Activated naive CD4-positive, alpha-beta T cell treated with anti-CD3 and anti-CD28 coated beads, Interleukin-2, amount 50 U/mL, for 72 hours (primary cell): Measurements from ENCODE around the gene MLANA. TPM values are rescaled to one million over a fixed set of nuclear protein-coding genes. Genes with fewer than 3 reads are reported as not detected.
"Not testable (repeated sequence)": the region's sequence is repeated elsewhere in the genome, so short reads cannot be mapped to it uniquely, and the experiment has no call there.

Source experiments
- ATAC-seq, 2 donors: fragments of 150-1000 bp; cut with Tn5 transposase; 2 replicates each; pipeline ENCODE4 v1.10.0; 2021; ENCODE audit warnings: mild to moderate bottlenecking in 2 of 2, moderate library complexity in 2 of 2
- DNase-seq, 2 donors: peaks; one replicate each; pipeline ENCODE4 v3.0.0; 2021 to 2022; ENCODE audit warnings: low spot score in 2 of 2
- H3K27ac Mint-ChIP-seq, 2 donors: one replicate each; pipeline ENCODE4 v1.8.0; 2022; ENCODE audit warnings: mild to moderate bottlenecking in 2 of 2, mixed read lengths in 2 of 2
- H3K36me3 Mint-ChIP-seq, 2 donors: one replicate each; pipeline ENCODE4 v1.8.0; 2022; ENCODE audit warnings: mixed read lengths in 2 of 2
- H3K9me3 Mint-ChIP-seq, 2 donors: one replicate each; pipeline ENCODE4 v1.8.0; 2022; ENCODE audit warnings: mixed read lengths in 2 of 2
- total RNA-seq, 2 donors: library from RNA; stranded (reverse); gene quantifications; one replicate each; pipeline ENCODE4 v1.2.3, GENCODE V29; 2022

Gene MLANA
- total RNA-seq, 2 donors from 2014 or later: not detected

DNA sequence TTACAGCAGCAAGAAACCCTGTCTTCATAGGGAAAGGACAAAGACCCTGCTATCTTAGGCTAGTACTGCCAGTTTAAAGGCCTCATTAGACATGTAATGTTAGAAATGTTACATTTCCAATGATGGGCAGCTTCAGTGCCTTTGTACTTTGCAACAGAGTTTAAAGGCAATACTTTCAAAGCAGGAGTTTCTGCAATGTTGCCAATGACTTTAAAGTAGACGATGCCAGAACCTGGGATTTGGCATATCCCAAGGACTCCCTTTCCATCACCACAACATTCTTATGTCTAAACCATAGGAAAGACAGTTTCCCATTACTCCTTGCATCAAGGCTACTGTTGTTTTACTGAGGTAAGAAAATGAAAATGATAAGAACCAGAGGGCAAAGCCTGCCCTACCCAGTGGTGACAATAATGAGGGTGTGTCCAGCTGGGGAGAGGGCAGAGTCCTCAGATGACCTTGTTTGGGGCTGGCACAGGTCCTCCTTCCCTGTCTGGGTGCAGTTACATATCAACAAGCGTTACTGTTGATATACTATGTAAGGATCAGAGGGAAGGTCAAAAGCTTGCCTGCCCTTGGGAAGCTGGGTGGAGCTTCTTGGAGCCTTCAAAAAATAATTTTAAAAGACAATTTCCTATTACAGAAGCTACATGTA is 27.5 kb upstream of the MLANA start:
- ATAC-seq (no peak), DNase-seq (no peak)
- Mint-ChIP-seq H3K9me3 (no peaks in the 10 kb centered on the region), H3K27ac (no peak overlapping the region), H3K36me3 (no peaks in the 10 kb centered on the region)

DNA sequence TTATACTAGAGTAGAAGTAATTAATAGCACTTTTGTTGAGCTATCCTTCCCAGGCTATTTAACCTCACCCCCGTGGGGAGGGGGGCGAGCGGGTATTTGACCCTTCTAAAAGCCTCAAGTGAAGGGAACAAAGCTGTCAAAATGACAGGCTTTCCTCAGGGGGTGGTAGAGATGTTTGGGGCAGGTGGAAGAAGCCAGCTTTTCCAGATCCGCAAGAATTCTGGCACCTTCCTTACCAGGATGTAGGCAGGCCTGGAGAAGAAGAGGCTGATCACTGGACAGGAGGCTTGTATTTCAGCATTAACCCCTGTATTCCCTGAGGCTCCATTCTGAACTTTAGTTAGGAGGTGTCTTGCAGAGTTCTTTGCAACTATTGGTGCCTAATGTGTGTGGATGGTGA is 26.2 kb upstream of the MLANA start:
- ATAC-seq: no peak
- DNase-seq: no peak

DNA sequence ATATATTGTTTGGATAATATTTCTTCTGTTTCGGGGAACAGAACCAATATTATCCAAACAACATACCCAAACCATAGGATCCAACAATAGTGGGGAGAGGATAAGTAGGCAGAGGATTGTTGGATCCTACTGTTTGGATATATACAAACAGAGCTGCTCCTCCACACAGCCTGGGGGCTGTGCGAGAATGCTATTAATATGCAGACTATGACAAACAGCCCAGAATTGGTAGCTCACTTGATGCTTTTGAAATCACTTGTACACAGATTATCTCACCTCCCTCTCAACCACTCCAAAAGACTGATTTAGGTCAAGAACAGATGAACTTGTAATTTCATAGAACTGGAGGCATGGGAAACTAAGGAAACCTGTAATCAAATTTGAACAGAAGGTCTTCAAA is 24.4 kb upstream of the MLANA start:
- ATAC-seq (no peak), DNase-seq (no peak)
- Mint-ChIP-seq H3K9me3 (no peaks in the 10 kb centered on the region), H3K36me3 (no peaks in the 10 kb centered on the region), H3K27ac (no peak overlapping the region)

More for the DNA sequence above, 26.2 kb upstream of the MLANA start:
- Mint-ChIP-seq H3K36me3 (no peaks in the 10 kb centered on the region), H3K27ac (no peak overlapping the region), H3K9me3 (no peaks in the 10 kb centered on the region)

DNA sequence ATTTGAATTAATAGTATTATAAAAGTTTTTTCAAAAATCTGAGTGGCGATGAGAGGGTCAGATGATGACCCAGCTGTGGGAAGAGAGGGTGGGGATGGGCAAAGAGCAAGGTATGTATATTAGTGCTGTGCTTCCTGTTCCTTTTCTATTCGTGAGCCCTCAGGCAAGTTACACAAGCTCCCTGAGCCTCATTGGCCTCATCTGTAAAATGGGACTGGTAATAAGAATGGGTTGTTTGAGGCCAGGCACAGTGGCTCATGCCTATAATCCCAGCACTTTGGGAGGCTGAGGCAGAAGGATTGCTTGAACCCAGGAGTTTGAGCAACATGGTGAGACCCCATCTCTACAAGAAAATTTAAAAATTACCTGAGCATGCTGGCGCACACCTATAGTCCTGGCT is 24.0 kb upstream of the MLANA start:
- no peaks in the 10 kb centered on the region for H3K9me3 Mint-ChIP-seq
- no peaks in the 10 kb centered on the region for H3K36me3 Mint-ChIP-seq
- no peak for ATAC-seq
- no peak overlapping the region for H3K27ac Mint-ChIP-seq
- DNase-seq: no peak

DNA sequence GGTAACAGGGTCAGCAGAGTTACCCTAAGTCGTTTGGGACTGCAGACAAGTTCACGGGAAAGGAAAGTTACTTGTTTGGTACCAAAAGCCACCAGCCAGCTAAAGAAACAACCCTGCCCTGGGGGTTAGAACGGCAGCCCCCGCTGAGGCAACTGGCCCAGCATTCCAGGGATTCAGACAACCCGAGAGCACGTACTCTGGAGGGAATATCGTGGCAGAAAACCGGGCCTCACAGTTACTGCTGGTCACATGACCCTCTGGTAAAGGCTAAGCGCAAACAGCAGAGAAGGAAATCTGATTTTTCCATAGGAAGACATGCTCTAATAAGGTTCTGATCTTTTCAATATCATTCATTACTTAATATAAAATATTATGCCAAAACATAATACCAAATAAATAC is 22.5 kb upstream of the MLANA start:
- Mint-ChIP-seq H3K27ac (no peak overlapping the region), H3K36me3 (peaks cover 0 to 7% of the 10 kb centered on the region in 2 donors), H3K9me3 (no peaks in the 10 kb centered on the region)
- no peak for ATAC-seq
- DNase-seq: no peak

DNA sequence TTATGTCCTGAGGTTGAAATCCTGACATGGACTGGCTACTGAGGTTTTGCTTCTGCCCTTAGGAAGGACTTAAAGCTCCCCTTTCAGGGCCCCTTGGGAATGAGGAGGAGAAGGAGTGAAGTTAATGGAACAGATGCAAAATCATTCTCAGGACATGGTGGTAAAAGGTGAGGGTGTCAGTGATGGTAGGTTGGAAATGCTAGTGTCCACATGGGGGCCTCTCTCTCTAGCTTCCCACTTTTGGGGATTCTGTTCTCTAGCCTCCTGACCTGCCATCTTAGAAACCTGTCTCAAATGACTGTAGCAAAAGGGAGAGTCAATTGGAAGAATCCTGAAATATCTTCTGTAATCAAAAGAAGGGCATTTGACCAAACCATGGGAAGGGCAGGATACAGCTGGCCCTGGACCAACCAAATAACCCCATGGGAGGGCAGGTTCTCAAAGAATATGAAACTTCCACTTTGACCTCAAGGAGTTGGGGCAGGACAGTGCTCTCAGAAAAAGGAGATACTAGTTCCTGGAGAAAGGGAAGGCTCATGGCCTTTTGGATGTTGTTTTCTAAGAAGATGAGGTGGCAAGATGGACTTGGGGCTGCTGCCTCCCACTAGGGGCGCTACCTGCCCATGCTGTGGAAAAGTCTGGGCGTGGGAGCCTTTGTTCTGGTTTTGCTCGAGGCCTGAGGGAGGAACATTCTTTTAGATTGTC is 21.2 kb upstream of the MLANA start:
- peak; percentile 33 to 49 for ATAC-seq
- H3K27ac Mint-ChIP-seq: peak overlapping the region in 1 of 2 donors; percentile 35
- H3K36me3 Mint-ChIP-seq: peaks cover 0 to 7% of the 10 kb centered on the region in 2 donors
- no peak for DNase-seq
- no peaks in the 10 kb centered on the region for H3K9me3 Mint-ChIP-seq

DNA sequence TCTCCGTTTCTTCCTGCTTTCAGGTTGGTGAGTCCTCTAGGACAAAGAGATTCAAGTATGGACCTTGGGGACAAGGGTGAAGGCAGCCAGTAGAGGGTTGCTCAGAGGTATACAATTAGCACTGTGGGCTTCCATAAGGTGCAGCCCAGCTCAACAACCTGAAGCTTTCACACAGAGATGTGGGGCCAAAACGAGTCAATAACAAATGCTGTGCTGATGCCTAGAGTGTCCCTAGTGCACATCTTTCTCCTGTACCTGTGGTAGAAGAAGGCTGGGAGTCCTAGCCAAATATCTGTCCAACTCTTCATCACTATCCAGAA is 20.7 kb upstream of the MLANA start:
- ATAC-seq: peak in 1 of 2 donors; percentile 11
- H3K9me3 Mint-ChIP-seq: no peaks in the 10 kb centered on the region
- H3K36me3 Mint-ChIP-seq: peaks cover 0 to 7% of the 10 kb centered on the region in 2 donors
- DNase-seq: no peak
- no peak overlapping the region for H3K27ac Mint-ChIP-seq

DNA sequence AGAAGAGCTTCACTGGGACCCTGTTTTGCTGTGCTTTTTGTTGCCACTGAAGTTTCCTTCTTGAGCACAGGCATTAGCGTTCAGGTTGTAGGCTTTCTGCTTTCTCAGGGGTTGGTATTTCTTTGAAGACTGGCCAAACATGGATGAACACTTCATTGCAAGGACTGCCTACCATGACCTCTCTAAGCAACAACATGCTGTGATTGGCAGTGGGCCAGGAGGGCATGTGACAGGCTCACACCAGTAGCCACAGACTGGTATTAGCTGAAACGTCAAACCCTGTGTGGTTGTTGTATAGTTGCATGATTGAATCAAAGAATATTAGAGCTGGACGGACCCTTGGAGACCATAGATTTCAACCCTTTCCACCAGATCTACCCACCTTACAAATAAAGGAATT is 20.0 kb upstream of the MLANA start:
- no peaks in the 10 kb centered on the region for H3K9me3 Mint-ChIP-seq
- peaks cover 0 to 7% of the 10 kb centered on the region in 2 donors for H3K36me3 Mint-ChIP-seq
- DNase-seq: no peak
- no peak overlapping the region for H3K27ac Mint-ChIP-seq
- ATAC-seq: no peak

DNA sequence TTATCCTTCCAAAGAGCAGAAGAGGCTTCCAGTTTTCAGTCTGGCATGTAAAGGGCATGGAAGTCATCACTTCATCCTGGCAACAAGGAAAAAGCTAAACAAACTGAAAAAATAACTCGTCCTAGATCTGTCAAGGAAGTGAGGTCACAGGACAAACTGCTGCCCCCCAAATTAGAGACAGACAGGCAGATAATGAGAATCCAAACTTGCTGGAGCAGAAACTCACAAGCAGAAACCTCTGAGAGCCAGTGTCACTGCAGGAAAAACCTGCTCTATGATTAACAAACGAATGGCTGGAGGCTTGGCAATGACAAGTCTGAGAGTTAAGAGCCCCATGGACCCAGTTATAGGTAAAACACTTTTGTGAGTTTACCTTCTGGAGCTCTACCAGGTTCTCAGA is 18.9 kb upstream of the MLANA start:
- DNase-seq (no peak), ATAC-seq (no peak)
- Mint-ChIP-seq H3K27ac (no peak overlapping the region), H3K36me3 (peaks cover 0 to 12% of the 10 kb centered on the region in 2 donors), H3K9me3 (no peaks in the 10 kb centered on the region)

DNA sequence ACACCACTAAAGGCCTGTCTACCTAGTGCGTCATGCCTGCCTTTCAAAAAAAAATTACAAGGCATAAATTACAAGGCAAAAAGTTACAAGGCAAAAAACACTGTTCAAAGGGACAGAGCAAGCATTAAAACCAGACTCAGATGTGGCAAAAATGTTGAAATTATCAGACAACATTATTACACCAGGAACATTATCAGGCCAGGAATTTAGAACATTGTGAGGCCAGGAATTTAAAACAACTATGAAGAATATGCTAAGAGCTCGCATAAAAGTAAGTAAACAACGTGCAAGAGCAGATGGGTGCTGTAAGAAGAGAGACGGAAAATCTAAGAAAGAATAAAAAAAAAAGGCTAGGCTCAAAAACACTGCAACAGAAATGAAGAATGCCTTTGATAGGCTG is 18.2 kb upstream of the MLANA start:
- Mint-ChIP-seq H3K36me3 (peaks cover 0 to 12% of the 10 kb centered on the region in 2 donors), H3K9me3 (no peaks in the 10 kb centered on the region), H3K27ac (peak overlapping the region in 1 of 2 donors; percentile 36)
- no peak for ATAC-seq
- no peak for DNase-seq

DNA sequence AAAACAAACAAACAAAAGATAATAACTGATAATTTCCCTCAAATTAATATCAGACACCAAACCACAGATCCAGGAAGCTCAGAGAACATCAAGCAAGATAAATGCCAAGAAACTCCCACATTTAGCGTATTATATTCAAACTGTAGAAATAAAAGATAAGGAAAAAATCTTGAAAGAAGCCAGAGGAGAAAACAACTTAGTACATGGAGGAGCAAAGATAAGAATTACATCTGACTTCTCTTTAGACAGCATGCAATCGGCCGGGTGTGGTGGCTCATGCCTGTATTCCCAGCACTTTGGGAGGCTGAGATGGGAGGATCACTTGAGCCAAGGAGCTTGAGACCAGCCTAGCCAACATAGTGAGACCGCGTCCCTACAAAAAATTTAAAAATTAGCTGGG is 17.2 kb upstream of the MLANA start:
- DNase-seq (no peak), ATAC-seq (no peak)
- no peaks in the 10 kb centered on the region for H3K9me3 Mint-ChIP-seq
- no peak overlapping the region for H3K27ac Mint-ChIP-seq
- peaks cover 0 to 12% of the 10 kb centered on the region in 2 donors for H3K36me3 Mint-ChIP-seq

DNA sequence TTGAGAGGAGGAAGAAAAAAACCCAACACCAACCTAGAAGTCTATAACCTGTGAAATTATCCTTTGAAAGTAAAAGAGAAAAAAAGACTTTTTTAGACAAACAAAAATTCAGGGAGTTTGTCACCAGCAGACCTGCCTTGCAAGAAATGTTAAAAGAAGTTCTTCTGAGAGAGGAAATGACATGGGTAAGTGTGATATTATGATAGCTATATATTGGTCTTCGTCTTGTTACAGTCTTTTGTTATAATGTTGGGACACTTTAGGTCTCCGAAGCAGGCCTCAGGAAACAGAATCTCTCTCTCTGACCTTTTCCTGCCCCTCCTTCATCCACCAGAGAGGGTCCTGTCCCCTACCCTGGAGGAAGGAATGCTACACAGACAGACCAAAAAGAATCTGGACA is 16.6 kb upstream of the MLANA start:
- Mint-ChIP-seq H3K27ac (no peak overlapping the region), H3K36me3 (peaks cover 0 to 12% of the 10 kb centered on the region in 2 donors), H3K9me3 (no peaks in the 10 kb centered on the region)
- ATAC-seq: no peak
- no peak for DNase-seq

DNA sequence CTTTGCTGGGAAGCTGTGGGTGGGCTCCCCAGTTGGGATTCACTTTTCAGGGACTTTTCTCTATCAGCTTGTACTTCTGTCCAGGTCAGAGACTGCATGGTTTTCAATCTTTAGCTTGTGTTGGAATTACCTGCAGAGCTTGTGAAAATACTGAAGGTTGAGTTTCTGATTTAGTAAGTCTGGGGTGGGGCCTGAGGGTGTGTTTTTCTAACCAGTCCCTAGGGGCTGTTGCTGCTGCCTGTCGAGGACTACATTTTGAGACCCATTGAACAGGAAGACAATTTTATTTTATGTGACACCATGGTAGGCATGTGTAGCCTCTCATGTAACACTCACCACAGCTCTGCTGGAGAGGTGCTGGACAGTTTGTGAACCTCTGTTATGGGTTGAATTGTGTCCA is 14.7 kb upstream of the MLANA start:
- peaks cover 0 to 12% of the 10 kb centered on the region in 2 donors for H3K36me3 Mint-ChIP-seq
- no peaks in the 10 kb centered on the region for H3K9me3 Mint-ChIP-seq
- ATAC-seq: no peak

DNA sequence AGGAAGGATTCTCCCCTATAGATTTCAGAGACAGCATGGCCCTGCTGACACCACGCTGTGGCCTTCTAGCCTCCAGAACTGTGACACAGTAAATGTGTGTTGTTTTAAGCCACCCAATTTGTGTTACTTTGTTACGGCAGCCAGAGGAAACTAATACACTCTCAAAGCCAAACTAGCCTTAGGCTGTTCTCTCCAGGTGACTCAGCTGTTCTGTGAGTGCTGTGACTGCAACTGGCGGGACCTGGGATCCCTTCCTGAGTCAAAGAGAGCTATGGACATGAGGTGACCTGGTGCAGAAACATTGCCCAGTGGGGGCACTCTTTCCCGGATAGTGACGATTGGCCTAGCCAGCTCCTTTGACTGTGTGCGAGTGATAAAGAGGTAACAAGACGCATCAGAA is 14.0 kb upstream of the MLANA start:
- DNase-seq (no peak), ATAC-seq (no peak)
- H3K9me3 Mint-ChIP-seq: no peaks in the 10 kb centered on the region
- H3K27ac Mint-ChIP-seq: no peak overlapping the region
- peaks cover 0 to 12% of the 10 kb centered on the region in 2 donors for H3K36me3 Mint-ChIP-seq

More for the DNA sequence above, 14.7 kb upstream of the MLANA start:
- DNase-seq: no peak
- no peak overlapping the region for H3K27ac Mint-ChIP-seq

DNA sequence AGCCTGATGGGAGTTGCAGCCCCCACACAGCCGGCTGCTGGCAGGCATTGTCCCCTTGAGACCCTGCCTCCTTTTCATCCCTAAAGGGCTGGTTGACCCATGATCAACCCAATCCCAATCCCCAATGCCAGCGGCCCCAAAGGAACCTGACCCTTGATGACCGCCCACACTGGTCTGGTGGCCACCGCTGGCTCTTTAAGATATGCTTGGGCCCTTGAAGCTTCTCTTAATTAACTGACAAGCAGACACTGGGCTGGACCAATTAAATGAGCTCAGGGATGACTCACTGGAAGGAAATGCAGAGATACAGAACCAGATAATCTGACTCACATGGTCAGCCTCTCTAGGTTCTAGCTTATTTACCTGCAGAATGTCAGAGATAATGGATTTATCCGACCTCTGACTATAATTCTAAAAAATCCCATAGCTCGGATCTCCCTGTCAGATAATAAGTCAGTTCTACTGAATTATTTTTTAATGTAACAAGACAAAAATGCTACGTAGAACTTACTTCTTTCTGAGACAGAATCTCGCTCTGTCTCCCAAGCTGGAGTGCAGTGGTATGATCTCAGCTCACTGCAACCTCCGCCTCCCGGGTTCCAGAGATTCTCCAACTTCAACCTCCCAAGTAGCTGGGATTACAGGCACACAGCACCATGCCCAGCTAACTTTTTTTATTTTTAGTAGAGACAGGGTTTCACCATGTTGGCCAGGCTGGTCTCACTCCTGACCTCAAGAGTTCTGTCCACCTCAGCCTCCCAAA is 11.1 kb upstream of the MLANA start:
- DNase-seq: no peak
- Mint-ChIP-seq H3K36me3 (peaks cover 0 to 5% of the 10 kb centered on the region in 2 donors), H3K9me3 (no peaks in the 10 kb centered on the region), H3K27ac (no peak overlapping the region)
- ATAC-seq: peak; percentile 37 to 49

DNA sequence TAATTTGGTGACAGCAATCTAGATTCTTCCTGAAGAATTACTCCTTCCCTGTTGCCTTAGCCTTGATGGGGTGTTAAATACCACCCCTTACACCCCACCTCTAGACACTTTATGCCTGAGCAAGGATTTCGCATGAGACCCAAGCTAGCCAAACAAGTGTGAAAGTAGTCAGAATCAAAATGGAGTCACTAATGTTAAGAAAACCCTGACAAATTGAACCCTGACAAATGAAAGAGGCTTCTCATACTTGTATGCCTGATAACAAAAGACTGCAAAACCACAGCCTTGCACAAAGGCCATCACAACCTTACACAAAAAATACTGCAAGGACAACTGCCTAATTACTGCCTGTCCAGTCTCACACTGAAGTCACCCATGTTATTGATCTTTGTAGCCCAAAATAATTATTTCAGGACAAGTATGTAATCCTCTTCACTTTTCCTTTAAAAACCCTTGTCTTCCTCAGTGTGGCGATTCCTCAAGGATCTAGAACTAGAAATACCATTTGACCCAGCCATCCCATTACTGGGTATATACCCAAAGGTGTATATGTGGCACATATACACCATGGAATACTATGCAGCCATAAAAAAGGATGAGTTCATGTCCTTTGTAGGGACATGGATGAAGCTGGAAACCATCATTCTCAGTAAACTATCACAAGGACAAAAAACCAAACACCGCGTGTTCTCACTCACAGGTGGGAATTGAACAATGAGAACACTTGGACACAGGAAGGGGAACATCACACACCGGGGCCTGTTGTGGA is 8.3 kb upstream of the MLANA start:
- not testable (repeated sequence) for DNase-seq, H3K36me3 Mint-ChIP-seq, H3K27ac Mint-ChIP-seq, ATAC-seq, H3K9me3 Mint-ChIP-seq

DNA sequence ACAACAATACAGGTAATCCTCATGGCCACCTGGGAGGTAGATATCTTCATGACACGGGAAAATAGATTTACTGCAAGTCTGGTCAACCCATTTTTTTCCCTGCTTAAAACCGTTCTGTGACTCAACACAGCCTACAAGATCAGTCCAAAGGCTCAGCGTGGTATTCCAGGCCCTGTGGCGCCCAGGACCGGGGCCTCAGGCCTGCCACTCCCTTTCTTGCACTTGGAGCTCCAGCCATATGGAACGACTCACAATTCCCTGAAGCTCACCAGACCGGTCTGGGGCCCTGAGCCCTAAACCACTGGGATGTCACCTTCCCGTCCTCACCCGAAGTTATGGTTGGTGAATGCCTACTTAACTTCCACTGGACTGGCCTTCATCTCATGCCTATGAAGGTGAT is 6.5 kb upstream of the MLANA start:
- no peak for DNase-seq
- ATAC-seq: no peak
- Mint-ChIP-seq H3K36me3 (no peaks in the 10 kb centered on the region), H3K9me3 (no peaks in the 10 kb centered on the region), H3K27ac (no peak overlapping the region)
